Measurements from ENCODE around the gene SPATC1L.
"Not testable (repeated sequence)": the region's sequence is repeated elsewhere in the genome, so short reads cannot be mapped to it uniquely, and the experiment has no call there.

The SPATC1L gene

DNA sequence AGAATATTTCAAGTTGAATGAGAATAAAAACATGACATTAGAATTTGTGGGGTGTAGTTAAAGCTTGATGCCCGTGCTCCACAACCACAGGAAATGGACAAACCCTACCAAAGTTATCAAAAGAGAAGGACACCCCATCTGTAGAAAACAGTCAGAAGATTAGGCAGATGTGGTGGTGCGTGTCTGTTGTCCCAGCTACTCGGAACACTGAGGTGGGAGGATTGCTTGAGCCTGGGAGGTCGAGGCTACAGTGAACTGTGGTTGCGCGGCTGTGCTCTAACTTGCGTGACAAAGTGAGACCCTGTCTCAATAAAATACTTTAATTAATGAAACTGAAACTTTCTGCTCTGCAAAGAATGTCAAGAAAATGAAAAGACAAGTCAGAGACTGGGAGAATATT is 1.5 kb upstream of the SPATC1L start:
- ChIA-PET CTCF (interaction anchor here (1.4 kb wide), 1 partner anchor 32 kb away, joined by 8 read pairs; no protein-coding TSS in a partner anchor), POLR2A (no interaction called here)
- no peak overlapping the region for H3K4me3 ChIP-seq (ENCODE audit: low read depth, low read length)
- no peak for TF ChIP-seq BCL11A (tag by site-specific recombination; IDR thresholded peaks at IDR 0.05; ENCODE audit: low read depth)
- no peak for TF ChIP-seq ZBTB17 (tag by site-specific recombination; IDR thresholded peaks at IDR 0.05)
- TF ChIP-seq KLF7 (tag by site-specific recombination; IDR thresholded peaks at IDR 0.05; ENCODE audit: borderline replicate concordance): no peak
- no peak for TF ChIP-seq ZNF138 (tag by site-specific recombination; IDR thresholded peaks at IDR 0.05; ENCODE audit: borderline replicate concordance)
- TF ChIP-seq, protein P1, sequence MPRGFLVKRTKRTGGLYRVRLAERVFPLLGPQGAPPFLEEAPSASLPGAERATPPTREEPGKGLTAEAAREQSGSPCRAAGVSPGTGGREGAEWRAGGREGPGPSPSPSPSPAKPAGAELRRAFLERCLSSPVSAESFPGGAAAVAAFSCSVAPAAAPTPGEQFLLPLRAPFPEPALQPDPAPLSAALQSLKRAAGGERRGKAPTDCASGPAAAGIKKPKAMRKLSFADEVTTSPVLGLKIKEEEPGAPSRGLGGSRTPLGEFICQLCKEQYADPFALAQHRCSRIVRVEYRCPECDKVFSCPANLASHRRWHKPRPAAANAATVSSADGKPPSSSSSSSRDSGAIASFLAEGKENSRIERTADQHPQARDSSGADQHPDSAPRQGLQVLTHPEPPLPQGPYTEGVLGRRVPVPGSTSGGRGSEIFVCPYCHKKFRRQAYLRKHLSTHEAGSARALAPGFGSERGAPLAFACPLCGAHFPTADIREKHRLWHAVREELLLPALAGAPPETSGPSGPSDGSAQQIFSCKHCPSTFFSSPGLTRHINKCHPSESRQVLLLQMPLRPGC (tag by site-specific recombination; IDR thresholded peaks at IDR 0.05): no peak
- TF ChIP-seq ZNF555 (tag by site-specific recombination; conservative IDR thresholded peaks at IDR 0.05): no peak
- TF ChIP-seq ZNF488 (tag by site-specific recombination; IDR thresholded peaks at IDR 0.05): no peak
- no peaks in the 10 kb centered on the region for H3K36me3 ChIP-seq (ENCODE audit: control insufficient read depth in 2 of 2, insufficient read depth in 1 of 2, low read length in 2 of 2)
- H3K9me3 ChIP-seq (ENCODE audit: control insufficient read depth, insufficient read depth, low read depth, low read length): no peaks in the 10 kb centered on the region
- H3K27ac ChIP-seq (ENCODE audit: extremely low read depth, low read depth, low read length): no peak overlapping the region
- H3K4me1 ChIP-seq (ENCODE audit: control insufficient read depth, insufficient read depth, low read length): peaks cover 9% of the 10 kb centered on the region

- Histone ChIP-seq H3K36me3 (ENCODE audit: control insufficient read depth in 2 of 2, insufficient read depth in 1 of 2, low read length in 2 of 2) (no peaks in the 10 kb centered on the region), H3K4me3 (ENCODE audit: low read depth, low read length) (no peak overlapping the region), H3K27ac (ENCODE audit: extremely low read depth, low read depth, low read length) (no peak overlapping the region), H3K9me3 (ENCODE audit: control insufficient read depth, insufficient read depth, low read depth, low read length) (no peaks in the 10 kb centered on the region), H3K4me1 (ENCODE audit: control insufficient read depth, insufficient read depth, low read length) (peaks cover 9% of the 10 kb centered on the region)
- ChIA-PET POLR2A (no interaction called here), CTCF (no interaction called here)
- TF ChIP-seq ZNF26 (tag by site-specific recombination; IDR thresholded peaks at IDR 0.05) (no peak), ZBTB8A (tag by site-specific recombination; IDR thresholded peaks at IDR 0.05) (peak; percentile 29; the same call in 1 of the 2 replicates)
Measured at GRCh38 chr21:46184625-46185555, 631 bp upstream of the SPATC1L start.

DNA sequence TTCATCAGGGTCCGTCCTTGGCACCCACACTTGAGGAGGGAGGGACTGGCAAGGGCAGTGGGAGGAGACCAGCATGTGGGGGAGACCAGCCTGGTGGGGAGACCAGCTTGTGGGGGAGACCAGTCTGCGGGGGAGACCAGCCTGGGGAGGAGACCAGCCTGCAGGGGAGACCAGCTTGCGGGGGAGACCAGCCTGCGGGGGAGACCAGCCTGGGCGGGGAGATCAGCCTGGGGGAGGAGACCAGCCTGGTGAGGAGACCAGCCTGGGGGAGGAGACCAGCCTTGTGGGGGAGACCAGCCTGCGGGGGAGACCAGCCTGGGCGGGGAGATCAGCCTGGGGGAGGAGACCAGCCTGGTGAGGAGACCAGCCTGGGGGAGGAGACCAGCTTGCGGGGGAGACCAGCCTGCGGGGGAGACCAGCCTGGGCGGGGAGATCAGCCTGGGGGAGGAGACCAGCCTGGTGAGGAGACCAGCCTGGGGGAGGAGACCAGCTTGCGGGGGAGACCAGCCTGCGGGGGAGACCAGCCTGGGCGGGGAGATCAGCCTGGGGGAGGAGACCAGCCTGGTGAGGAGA is 836 bp downstream of the SPATC1L start:
- H3K4me1 ChIP-seq (ENCODE audit: control insufficient read depth, insufficient read depth, low read length); H3K27ac ChIP-seq (ENCODE audit: extremely low read depth, low read depth, low read length); H3K4me3 ChIP-seq (ENCODE audit: low read depth, low read length); CTCF ChIA-PET; H3K36me3 ChIP-seq (ENCODE audit: control insufficient read depth in 2 of 2, insufficient read depth in 1 of 2, low read length in 2 of 2); POLR2A ChIA-PET; H3K9me3 ChIP-seq (ENCODE audit: control insufficient read depth, insufficient read depth, low read depth, low read length): not testable (repeated sequence)
- TF ChIP-seq EGR2 (tag by site-specific recombination; IDR thresholded peaks at IDR 0.05; ENCODE audit: low read depth) (peak; percentile 45), ZFHX2 (tag by site-specific recombination; conservative IDR thresholded peaks at IDR 0.05) (0 out of 2 replicates have a peak, but pooled peaks have one; percentile 11), GLIS1 (tag by site-specific recombination; IDR thresholded peaks at IDR 0.05) (0 out of 2 replicates have a peak, but pooled peaks have one; percentile 10)

Measured in HEK293 (cell line).